Smooth muscle cell (in vitro differentiated cells): ENCODE data around the gene CSNK2B. TPM values are rescaled to one million over a fixed set of nuclear protein-coding genes. Genes with fewer than 3 reads are reported as not detected.

ENCODE experiments used
- DNase-seq: peaks from one replicate; lab custom pipeline; 2025; ENCODE audit not compliant: unreplicated experiment; lab: John Stamatoyannopoulos, UW
- H2AFZ ChIP-seq: fragments of 200-600 bp; sonication (generic); 2 replicates; pipeline ENCODE4 v1.6.0; 2016; ENCODE audit warnings: antibody characterized with exemption, low read depth, mild to moderate bottlenecking
- H3F3A ChIP-seq: fragments of 200-600 bp; sonication (generic); 2 replicates; pipeline ENCODE4 v1.6.0; 2017; ENCODE audit warnings: antibody characterized with exemption, low read depth
- H3K27ac ChIP-seq: fragments of 200-600 bp; sonication (generic); 2 replicates; pipeline ENCODE4 v1.5.1; 2016; ENCODE audit warnings: low read depth, mild to moderate bottlenecking
- H3K27me3 ChIP-seq: fragments of 200-600 bp; sonication (generic); 2 replicates; pipeline ENCODE4 v1.6.1; 2016; ENCODE audit warnings: low read depth, mild to moderate bottlenecking
- H3K36me3 ChIP-seq: fragments of 200-600 bp; sonication (generic); 2 replicates; pipeline ENCODE4 v1.5.1; 2016; ENCODE audit warnings: low read depth
- H3K4me1 ChIP-seq: fragments of 200-600 bp; sonication (generic); 2 replicates; pipeline ENCODE4 v1.5.1; 2016; ENCODE audit warnings: low read depth
- H3K4me2 ChIP-seq: fragments of 200-600 bp; sonication (generic); 2 replicates; pipeline ENCODE4 v1.6.0; 2016; ENCODE audit warnings: mild to moderate bottlenecking
- H3K4me3 ChIP-seq: fragments of 200-600 bp; sonication (generic); 2 replicates; pipeline ENCODE4 v1.5.1; 2016; ENCODE audit warnings: mild to moderate bottlenecking
- H3K79me2 ChIP-seq: fragments of 200-600 bp; sonication (generic); 2 replicates; pipeline ENCODE4 v1.6.0; 2016; ENCODE audit warnings: low read depth, mild to moderate bottlenecking
- H3K9ac ChIP-seq: fragments of 200-600 bp; sonication (generic); 2 replicates; pipeline ENCODE4 v1.6.0; 2016; ENCODE audit warnings: low read depth
- H3K9me3 ChIP-seq: fragments of 200-600 bp; sonication (generic); replicated peaks from 2 replicates; pipeline ENCODE4 v1.5.1; 2016; ENCODE audit warnings: low read depth
- H4K20me1 ChIP-seq: fragments of 200-600 bp; sonication (generic); 2 replicates; pipeline ENCODE4 v1.6.0; 2016; ENCODE audit warnings: low read depth
- CTCF ChIP-seq: fragments of 200-600 bp; sonication (generic); IDR thresholded peaks from 2 replicates; pipeline ENCODE4 v1.5.1; 2017; ENCODE audit warnings: borderline replicate concordance, mild to moderate bottlenecking, antibody characterized with exemption; ENCODE audit not compliant: insufficient read depth, poor library complexity, severe bottlenecking
- WGBS: methylation state at CpG from one replicate; pipeline ENCODE4 v1.1.7; 2016; ENCODE audit warnings: low lambda C conversion rate; 5-methylcytosine and 5-hydroxymethylcytosine counted together
- polyA plus RNA-seq: library from polyadenylated mRNA; unstranded; fragments of >200 nt; fragmentation: Nextera tagmentation; extraction: Ambion mirVana; gene quantifications from 2 replicates; pipeline ENCODE4 v1.2.1, GENCODE V29; 2016
- total RNA-seq: library from RNA; depleted of rRNA; stranded (reverse); fragments of >200 nt; gene quantifications from 2 replicates; pipeline ENCODE4 v1.2.3, GENCODE V29; 2014

CSNK2B gene
- total and polyA plus RNA-seq, 2 experiments from 2014 or later = 195 to 313 TPM

DNA sequence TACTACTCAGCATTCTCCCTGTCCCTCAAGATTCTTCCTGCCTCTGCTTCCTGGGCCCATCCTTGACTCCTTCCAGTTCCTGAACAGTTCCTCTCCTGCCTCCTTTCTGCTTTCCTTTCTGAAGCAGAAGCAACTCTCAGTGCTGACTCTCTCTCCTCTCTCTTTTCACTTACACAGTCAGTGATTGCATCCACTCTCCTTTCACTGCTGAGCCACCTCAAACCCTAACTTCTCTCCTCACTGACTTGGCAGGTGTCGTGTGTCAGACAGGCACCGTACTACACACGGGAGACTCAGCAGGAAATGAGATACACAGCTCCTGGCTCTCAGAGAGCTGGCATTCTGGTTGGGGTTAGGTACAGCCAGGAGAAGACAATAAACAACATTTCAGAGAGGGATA is 31.7 kb downstream of the CSNK2B start:
- H3K4me1 ChIP-seq = peaks cover 10% of the 10 kb centered on the region
- H3F3A ChIP-seq = no peaks in the 10 kb centered on the region
- no peaks in the 10 kb centered on the region for H3K27me3 ChIP-seq
- H3K4me2 ChIP-seq = no peak overlapping the region
- H3K27ac ChIP-seq = no peak overlapping the region
- WGBS = 91% methylated on average over 3 of the region's 3 CpGs
- H2AFZ ChIP-seq = no peak overlapping the region
- H3K4me3 ChIP-seq = no peak overlapping the region
- peaks cover 24% of the 10 kb centered on the region for H3K79me2 ChIP-seq
- no peaks in the 10 kb centered on the region for H3K9me3 ChIP-seq
- H3K9ac ChIP-seq = no peak overlapping the region
- DNase-seq = no peak
- peaks cover 5% of the 10 kb centered on the region for H4K20me1 ChIP-seq
- H3K36me3 ChIP-seq = no peaks in the 10 kb centered on the region
- no peak for TF ChIP-seq CTCF

DNA sequence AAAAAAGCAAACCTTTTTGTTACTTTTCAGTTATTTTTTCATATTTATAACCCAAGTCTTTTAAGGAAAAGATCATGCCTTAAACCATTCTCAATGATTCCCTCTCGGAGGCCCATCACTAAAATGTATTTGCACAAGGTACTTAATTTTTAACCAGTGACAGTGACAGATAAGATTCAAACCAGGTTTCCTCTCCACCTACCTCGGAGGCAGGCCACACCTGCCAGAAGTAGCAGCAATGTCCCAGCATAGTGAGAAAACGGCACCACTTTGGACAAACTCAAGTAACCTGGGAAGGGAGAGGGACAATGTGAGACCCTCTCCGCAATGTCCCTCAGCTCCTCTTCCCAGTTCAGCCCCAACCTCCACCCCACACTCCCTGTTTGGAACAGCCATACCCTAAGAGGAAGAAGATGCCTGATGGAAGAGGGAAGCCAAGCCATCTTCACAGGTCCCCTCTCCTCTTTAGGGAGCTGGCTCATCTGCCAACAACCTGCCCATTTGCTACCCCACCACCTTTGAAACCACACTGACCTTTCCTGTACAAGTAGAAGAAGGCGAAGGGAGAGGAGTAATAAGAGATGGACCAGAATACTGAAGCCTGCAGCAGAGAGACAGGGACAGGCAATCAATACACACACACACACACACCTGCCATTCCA is 35.0 kb downstream of the CSNK2B start:
- no peaks in the 10 kb centered on the region for H3F3A ChIP-seq
- H3K36me3 ChIP-seq = no peaks in the 10 kb centered on the region
- peaks cover 27% of the 10 kb centered on the region for H3K79me2 ChIP-seq
- no peak overlapping the region for H3K9ac ChIP-seq
- H3K27me3 ChIP-seq = no peaks in the 10 kb centered on the region
- H3K4me2 ChIP-seq = no peak overlapping the region
- no peak for TF ChIP-seq CTCF
- H2AFZ ChIP-seq = no peak overlapping the region
- over 99% methylated on average over 5 of the region's 5 CpGs for WGBS
- no peak overlapping the region for H3K27ac ChIP-seq
- no peaks in the 10 kb centered on the region for H3K9me3 ChIP-seq
- peaks cover 10% of the 10 kb centered on the region for H3K4me1 ChIP-seq
- peaks cover 5% of the 10 kb centered on the region for H4K20me1 ChIP-seq
- no peak for DNase-seq
- H3K4me3 ChIP-seq = peak overlapping the region; percentile 2

DNA sequence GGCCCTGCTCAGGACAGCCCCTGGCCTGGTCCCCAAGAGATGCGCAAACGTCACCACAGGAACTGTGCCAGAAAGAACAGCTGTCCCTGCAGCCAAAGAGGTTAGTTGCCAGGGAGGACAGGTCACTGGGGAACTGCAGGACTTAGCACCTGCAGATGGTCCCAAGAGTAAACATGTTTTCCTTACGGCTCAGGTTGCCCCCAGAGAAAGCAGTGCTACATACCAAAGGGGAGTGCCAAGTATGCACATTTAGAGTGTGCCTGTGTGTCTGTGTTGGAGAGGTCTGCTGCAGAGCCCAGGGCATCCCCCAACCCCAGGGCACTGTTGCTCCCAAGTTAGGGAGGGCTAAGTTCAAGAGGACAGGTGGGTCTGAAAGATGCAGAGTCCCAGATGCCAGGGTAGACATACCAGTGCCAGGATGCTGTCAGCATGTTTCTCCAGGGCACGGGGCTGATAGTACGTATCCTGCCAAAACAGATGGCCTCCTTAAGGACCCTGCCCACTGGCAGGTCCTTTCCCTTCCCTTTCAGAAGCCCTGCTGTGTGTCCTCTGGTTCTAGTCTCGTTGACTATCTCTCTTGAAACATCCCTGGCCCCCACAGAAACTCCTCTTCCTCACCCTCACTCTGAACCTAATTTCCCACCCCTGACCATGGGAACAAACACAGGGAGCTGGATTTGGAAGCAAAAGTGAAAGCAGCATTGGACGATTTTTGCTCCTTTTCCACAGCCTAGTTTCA is 36.0 kb downstream of the CSNK2B start:
- no peaks in the 10 kb centered on the region for H3K9me3 ChIP-seq
- no peaks in the 10 kb centered on the region for H3K27me3 ChIP-seq
- peaks cover 27% of the 10 kb centered on the region for H3K79me2 ChIP-seq
- peak overlapping the region; percentile 71 for H3K4me3 ChIP-seq
- H3K36me3 ChIP-seq = no peaks in the 10 kb centered on the region
- WGBS = 58% methylated on average over 7 of the region's 7 CpGs
- peaks cover 10% of the 10 kb centered on the region for H3K4me1 ChIP-seq
- H3F3A ChIP-seq = no peaks in the 10 kb centered on the region
- H3K4me2 ChIP-seq = peak overlapping the region; percentile 86
- peaks cover 5% of the 10 kb centered on the region for H4K20me1 ChIP-seq
- H2AFZ ChIP-seq = peak overlapping the region; percentile 82
- no peak for DNase-seq
- no peak for TF ChIP-seq CTCF
- peak overlapping the region; percentile 90 for H3K9ac ChIP-seq
- H3K27ac ChIP-seq = peak overlapping the region; percentile 81
